ENCODE results near the gene SMARCD2. TPM values are rescaled to one million over a fixed set of nuclear protein-coding genes. Genes with fewer than 3 reads are reported as not detected.
"Not testable (repeated sequence)": the region's sequence is repeated elsewhere in the genome, so short reads cannot be mapped to it uniquely, and the experiment has no call there.

Gene SMARCD2
- total RNA-seq (2021; fragmentation: NEBNext Ultra II Directional; extraction: Animal tissue kit (Norgen Biotek cat#: 25700)) = 10 to 100 TPM; 45.9 to 53.5 (median 48.7) TPM
- long read RNA-seq, transcript SMARCD2-203 (13 exons, 2,716 nt) = major isoform, 6 of 23 reads
- long read RNA-seq, partial matches to known transcripts = 14 of 23 reads
- long read RNA-seq, other reads (novel, unspliced or antisense) = 1 of 23 reads

GRCh38 chr17:63842540-63843386, at the start of gene SMARCD2:
Gene SMARCD2 (minus strand): TSS chr17:63842685. CDS start chr17:63842674, 11 bp downstream.
- H3K4me3 Mint-ChIP-seq = peak within 1 kb of the TSS; percentile 98
- H3K4me1 Mint-ChIP-seq (ENCODE audit: low read depth) = peaks cover 36% of the 10 kb centered on the region
- TF ChIP-seq, protein P1, sequence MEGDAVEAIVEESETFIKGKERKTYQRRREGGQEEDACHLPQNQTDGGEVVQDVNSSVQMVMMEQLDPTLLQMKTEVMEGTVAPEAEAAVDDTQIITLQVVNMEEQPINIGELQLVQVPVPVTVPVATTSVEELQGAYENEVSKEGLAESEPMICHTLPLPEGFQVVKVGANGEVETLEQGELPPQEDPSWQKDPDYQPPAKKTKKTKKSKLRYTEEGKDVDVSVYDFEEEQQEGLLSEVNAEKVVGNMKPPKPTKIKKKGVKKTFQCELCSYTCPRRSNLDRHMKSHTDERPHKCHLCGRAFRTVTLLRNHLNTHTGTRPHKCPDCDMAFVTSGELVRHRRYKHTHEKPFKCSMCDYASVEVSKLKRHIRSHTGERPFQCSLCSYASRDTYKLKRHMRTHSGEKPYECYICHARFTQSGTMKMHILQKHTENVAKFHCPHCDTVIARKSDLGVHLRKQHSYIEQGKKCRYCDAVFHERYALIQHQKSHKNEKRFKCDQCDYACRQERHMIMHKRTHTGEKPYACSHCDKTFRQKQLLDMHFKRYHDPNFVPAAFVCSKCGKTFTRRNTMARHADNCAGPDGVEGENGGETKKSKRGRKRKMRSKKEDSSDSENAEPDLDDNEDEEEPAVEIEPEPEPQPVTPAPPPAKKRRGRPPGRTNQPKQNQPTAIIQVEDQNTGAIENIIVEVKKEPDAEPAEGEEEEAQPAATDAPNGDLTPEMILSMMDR (IDR thresholded peaks at IDR 0.05) = no peak
- peak within 1 kb of the TSS; percentile 92 for H3K27ac Mint-ChIP-seq
- H3K36me3 Mint-ChIP-seq (ENCODE audit: low read depth) = peaks cover under 1% of the 10 kb centered on the region; the same call in 1 of the 2 replicates
- H3K9me3 Mint-ChIP-seq = no peaks in the 10 kb centered on the region; the same call in 1 of the 2 replicates
- peaks cover 1% of the 10 kb centered on the region for H3K27me3 Mint-ChIP-seq (ENCODE audit: insufficient read depth)
- peak; percentile 99 for DNase-seq

DNA sequence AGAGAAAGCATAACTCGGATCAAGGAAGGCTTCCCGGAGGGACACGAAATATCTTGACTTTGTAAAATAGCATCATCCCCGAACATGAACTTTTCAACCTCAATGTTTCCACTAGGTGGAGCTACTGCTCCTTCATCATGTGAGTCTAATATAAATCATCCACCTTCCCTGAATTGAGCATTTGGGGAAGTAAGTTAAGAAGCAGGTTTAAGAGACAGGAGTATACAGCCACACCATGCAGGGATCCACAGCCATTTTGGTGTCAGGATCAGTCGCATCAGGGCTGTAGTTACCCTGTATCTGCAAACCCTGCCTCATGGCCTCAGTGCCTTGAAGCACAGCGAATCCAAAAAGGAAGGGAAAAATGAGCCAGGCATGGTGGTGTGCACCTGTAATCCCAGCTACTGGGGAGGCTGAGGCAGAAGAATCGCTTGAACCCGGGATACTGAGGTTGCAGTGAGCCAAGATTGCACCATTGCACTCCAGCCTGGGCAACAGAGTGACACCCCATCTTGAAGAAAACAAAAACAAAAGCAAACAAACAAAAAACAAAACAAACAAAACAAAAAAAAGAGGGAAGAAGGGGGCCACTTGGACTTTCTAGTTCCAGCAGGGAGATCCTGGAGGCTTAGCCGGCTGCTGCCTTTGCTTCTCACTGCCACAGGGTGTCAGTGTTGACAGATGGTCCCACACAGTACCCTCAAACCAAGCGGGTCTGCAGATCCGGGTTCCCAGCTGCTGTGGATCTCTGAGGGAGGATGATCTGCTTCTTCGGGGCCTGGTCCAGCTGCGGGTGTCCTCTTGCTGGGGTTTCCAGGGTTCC, 46.8 kb upstream of the SMARCD2 start:
- DNase-seq = peak; percentile 39
- H3K27me3 Mint-ChIP-seq (ENCODE audit: insufficient read depth) = peaks cover 41% of the 10 kb centered on the region
- H3K36me3 Mint-ChIP-seq (ENCODE audit: low read depth); H3K9me3 Mint-ChIP-seq; H3K27ac Mint-ChIP-seq; H3K4me1 Mint-ChIP-seq (ENCODE audit: low read depth): not testable (repeated sequence)
- TF ChIP-seq, protein P1 (IDR thresholded peaks at IDR 0.05) = peak; percentile 75
- H3K4me3 Mint-ChIP-seq = peak overlapping the region; percentile 43; the same call in 1 of the 2 replicates

GRCh38 chr17:63885119-63885518, 42.6 kb upstream of the SMARCD2 start:
- H3K27ac Mint-ChIP-seq; DNase-seq; H3K36me3 Mint-ChIP-seq (ENCODE audit: low read depth); H3K4me1 Mint-ChIP-seq (ENCODE audit: low read depth); H3K9me3 Mint-ChIP-seq; H3K4me3 Mint-ChIP-seq: not testable (repeated sequence)
- peaks cover 42% of the 10 kb centered on the region for H3K27me3 Mint-ChIP-seq (ENCODE audit: insufficient read depth)

- H3K9me3 Mint-ChIP-seq; H3K36me3 Mint-ChIP-seq (ENCODE audit: low read depth); H3K27ac Mint-ChIP-seq; H3K4me3 Mint-ChIP-seq; DNase-seq; H3K4me1 Mint-ChIP-seq (ENCODE audit: low read depth): not testable (repeated sequence)
- peaks cover 42% of the 10 kb centered on the region for H3K27me3 Mint-ChIP-seq (ENCODE audit: insufficient read depth)
These were observed 40.2 kb upstream of the SMARCD2 start for GRCh38 chr17:63882626-63883126.

- no peaks in the 10 kb centered on the region for H3K4me1 Mint-ChIP-seq (ENCODE audit: low read depth)
- no peak within 1 kb of the TSS for H3K4me3 Mint-ChIP-seq
- H3K27ac Mint-ChIP-seq = no peak within 1 kb of the TSS
- DNase-seq = peak; percentile 46
- peaks cover 36% of the 10 kb centered on the region for H3K27me3 Mint-ChIP-seq (ENCODE audit: insufficient read depth)
- H3K36me3 Mint-ChIP-seq (ENCODE audit: low read depth) = no peaks in the 10 kb centered on the region
- TF ChIP-seq, protein P1 (IDR thresholded peaks at IDR 0.05) = peak; percentile 75
- H3K9me3 Mint-ChIP-seq = no peaks in the 10 kb centered on the region
These were observed 39.6 kb upstream of the SMARCD2 start, which contains the start of gene GH2 for GRCh38 chr17:63881935-63882601. Gene GH2 (minus strand): TSS chr17:63881944. CDS start chr17:63881801, 143 bp downstream.

DNA sequence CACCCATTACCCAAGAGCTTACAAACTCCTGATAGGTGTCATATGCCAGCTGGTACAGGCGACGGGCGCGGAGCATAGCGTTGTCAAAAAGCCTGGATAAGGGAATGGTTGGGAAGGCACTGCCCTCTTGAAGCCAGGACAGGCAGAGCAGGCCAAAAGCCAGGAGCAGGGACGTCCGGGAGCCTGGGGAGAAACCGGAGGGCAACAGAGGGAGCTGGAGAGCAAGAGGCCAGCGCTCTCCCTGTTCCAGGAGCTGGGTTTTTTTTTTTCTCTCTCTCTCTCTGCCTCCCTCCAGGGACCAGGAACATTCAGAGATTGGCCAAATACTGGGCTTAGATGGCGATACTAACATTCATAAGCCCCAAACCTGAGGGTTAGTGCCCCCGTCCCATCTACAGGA, 38.9 kb upstream of the SMARCD2 start:
- DNase-seq; H3K9me3 Mint-ChIP-seq; H3K4me3 Mint-ChIP-seq; H3K4me1 Mint-ChIP-seq (ENCODE audit: low read depth); H3K36me3 Mint-ChIP-seq (ENCODE audit: low read depth); H3K27ac Mint-ChIP-seq: not testable (repeated sequence)
- peaks cover 38% of the 10 kb centered on the region for H3K27me3 Mint-ChIP-seq (ENCODE audit: insufficient read depth)
